ENCODE measurements around the gene FZR1. TPM values are rescaled to one million over a fixed set of nuclear protein-coding genes. Genes with fewer than 3 reads are reported as not detected.
A peak's percentile ranks its signal among the peaks of the same experiment; 100 is the strongest.

FZR1 gene
- 50.6 and 186 TPM in 2 replicates for total RNA-seq (2011; cell fraction: chromatin; rRNA removed; ENCODE audit: low replicate concordance)
- 95.1 and 105 TPM in 2 replicates for total RNA-seq (2011; cell fraction: nucleolus; rRNA removed)
- total RNA-seq (2011; cell fraction: nucleoplasm; rRNA removed): 50.0 and 65.9 TPM in 2 replicates
- 24.1 and 42.2 TPM in 2 replicates for total RNA-seq (2014; rRNA removed)
- total RNA-seq (2014; rRNA removed; fragmentation: Illumina TruSeq; extraction: Trizol): 5.0 and 5.7 TPM in 2 replicates
- 18.0 and 22.3 TPM in 2 replicates for total RNA-seq (2015; rRNA removed; fragmentation: Illumina TruSeq; extraction: Trizol)
- total RNA-seq (2021): 45.4 and 48.0 TPM in 2 replicates
- 22.2 and 37.4 TPM in 2 replicates for polyA plus RNA-seq (2011; rRNA removed)
- polyA plus RNA-seq (2011; cell fraction: cytosol; rRNA removed): 18.2 and 33.8 TPM in 2 replicates
- polyA plus RNA-seq (2011; cell fraction: nucleus; rRNA removed): 112 and 152 TPM in 2 replicates
- 39.8 and 40.4 TPM in 2 replicates for polyA plus RNA-seq (2012)
- polyA plus RNA-seq (2014; fragmentation: Illumina TruSeq; extraction: Trizol): 21.6 and 40.6 TPM in 2 replicates
- polyA plus RNA-seq (2014; fragmentation: Nextera tagmentation; extraction: Ambion mirVana): under 1 TPM; 0.18 to 0.28 TPM
- polyA plus RNA-seq (2014; rRNA removed): 23.6 and 30.6 TPM in 2 replicates
- 6.9 and 8.2 TPM in 2 replicates for polyA minus RNA-seq (2011; rRNA and poly(A)+ RNA removed)
- 32.1 and 44.7 TPM in 2 replicates for polyA minus RNA-seq (2011; cell fraction: cytosol; rRNA and poly(A)+ RNA removed)
- 18.8 and 33.2 TPM in 2 replicates for polyA minus RNA-seq (2011; cell fraction: nucleus; rRNA and poly(A)+ RNA removed)
- percentile 60 among the genes with signal in this experiment for Bru-seq, nascent RNA
- BruChase-seq, experiment 1, labeled RNA remaining after a 2-hour chase: percentile 58 among the genes with signal in this experiment
- BruChase-seq, experiment 2, labeled RNA remaining after a 6-hour chase: percentile 63 among the genes with signal in this experiment
- long read RNA-seq, experiment 1, full-length matches to known transcripts: 45 of 116 reads
- long read RNA-seq, experiment 1, partial matches to known transcripts: 14 of 116 reads
- long read RNA-seq, experiment 1, other reads (novel, unspliced or antisense): 57 of 116 reads
- long read RNA-seq, experiment 2, full-length matches to known transcripts: 21 of 34 reads
- long read RNA-seq, experiment 2, partial matches to known transcripts: 3 of 34 reads
- long read RNA-seq, experiment 2, other reads (novel, unspliced or antisense): 10 of 34 reads
- long read RNA-seq, experiment 3, full-length matches to known transcripts: 5 of 13 reads
- long read RNA-seq, experiment 3, partial matches to known transcripts: 2 of 13 reads
- long read RNA-seq, experiment 3, other reads (novel, unspliced or antisense): 6 of 13 reads

DNA sequence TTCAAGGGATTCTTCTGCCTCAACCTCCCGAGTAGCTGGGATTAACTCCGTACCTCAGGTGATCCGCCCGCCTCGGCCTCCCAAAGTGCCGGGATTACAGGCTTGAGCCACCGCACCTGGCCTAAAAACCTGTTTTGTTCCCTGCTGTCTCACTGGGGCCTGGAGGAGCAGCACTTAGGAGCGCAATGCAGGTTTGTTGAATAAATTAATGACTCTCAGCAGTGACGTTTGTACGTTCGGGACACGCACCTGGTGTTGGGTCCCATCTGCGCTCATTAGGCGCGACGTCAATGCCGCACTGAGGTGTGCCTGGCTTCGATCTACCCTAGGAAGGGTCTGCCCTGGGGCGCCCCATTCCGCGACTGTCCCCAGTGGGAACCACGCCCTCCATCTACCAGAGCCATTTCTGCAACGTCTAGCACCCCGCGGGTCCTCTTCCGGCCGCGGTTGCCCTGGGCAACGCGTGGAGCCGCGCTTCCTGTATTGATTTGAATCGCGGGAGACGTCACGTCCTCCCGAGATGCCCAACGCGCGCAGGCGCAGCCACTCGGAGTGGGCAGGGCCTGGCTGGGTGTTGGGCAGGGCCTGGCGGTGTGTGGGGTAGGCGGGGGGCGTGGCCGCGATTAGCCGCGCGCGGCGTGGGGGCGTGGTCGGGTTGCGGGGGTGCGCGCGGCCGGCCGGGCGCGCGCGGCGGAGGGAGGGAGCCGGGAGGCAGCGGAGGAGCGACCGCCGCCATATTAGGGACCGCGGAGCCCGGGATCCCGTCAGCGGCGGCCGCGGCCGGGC is at the start of gene FZR1:
TSS of gene FZR1 (plus strand) at position 714 of the 786 bp plus-strand sequence. CDS start 16,679 bp downstream, outside the sequence.
- Histone ChIP-seq H3K79me2 (ENCODE audit: control insufficient read depth, insufficient read depth, low read length) (peaks cover 49% of the 10 kb centered on the region), H3K4me3 (peak within 1 kb of the TSS; percentile 99), H3K27me3 (ENCODE audit: control insufficient read depth in 2 of 2, insufficient read depth in 2 of 2, low read length in 2 of 2) (no peaks in the 10 kb centered on the region), H4K20me1 (replicated peaks; ENCODE audit: control insufficient read depth, insufficient read depth, low read length) (peaks cover 29% of the 10 kb centered on the region), H2AFZ (ENCODE audit: low read depth, low read length) (peak within 1 kb of the TSS; percentile 88), H3K27ac (ENCODE audit: extremely low read depth, low read depth, low read length) (peak within 1 kb of the TSS; percentile 92), H3K4me1 (replicated peaks in 1 of 2; ENCODE audit: control insufficient read depth in 2 of 2, insufficient read depth in 2 of 2, low read length in 2 of 2) (peaks cover 27 to 68% of the 10 kb centered on the region in 2 experiments; a peak in 4 of 5 replicates), H3K9me1 (ENCODE audit: control insufficient read depth, insufficient read depth, low read length) (peaks cover 10% of the 10 kb centered on the region), H3K9ac (ENCODE audit: insufficient read depth in 1 of 2, low read depth in 2 of 2, low read length in 2 of 2) (peak within 1 kb of the TSS; percentile 91 to 94), H3K36me3 (ENCODE audit: control insufficient read depth, insufficient read depth, low read length) (peaks cover 26% of the 10 kb centered on the region; the same call in 2 of the 3 replicates), H3K9me3 (replicated peaks; ENCODE audit: control insufficient read depth, insufficient read depth, low read depth, low read length) (no peaks in the 10 kb centered on the region), H3K4me2 (ENCODE audit: insufficient read depth, low read length) (peak within 1 kb of the TSS; percentile 97)
- ChIA-PET CTCF (ENCODE audit: low intra/inter-chr PET ratio) (no interaction called here), POLR2A (interaction anchor here (0.6 to 0.8 kb wide), 2 partner anchors 71 to 1162 kb away, joined by 4 to 5 read pairs; no protein-coding TSS in a partner anchor)
- intact Hi-C loops (cut with micrococcal nuclease) (loop anchor here (1.0 kb wide), 1 partner anchor 15 kb away; no protein-coding TSS in a partner anchor), in situ Hi-C loops (cut with MboI) (no loop called here)
- ATAC-seq: peak; percentile 95
- DNase-seq (ENCODE audit: extremely low read depth in 1 of 4, low spot score in 3 of 4): peak; percentile 97 to 100 (median 98)
- FAIRE-seq: peak; percentile 91
- 2% methylated on average over 63 of the region's 79 CpGs for WGBS (ENCODE audit: insufficient coverage, low coverage, missing lambda C conversion rate)
- BruUV-seq (replicated peaks): TSS peak; percentile 94
- no peak for TF ChIP-seq RUNX1 (IDR thresholded peaks at IDR 0.05; ENCODE audit: low read depth)
- TF ChIP-seq PHF21A (IDR thresholded peaks at IDR 0.05; ENCODE audit: borderline replicate concordance, low read depth): no peak
- TF ChIP-seq NR3C1 (CRISPR knock-in tag; IDR thresholded peaks at IDR 0.05): no peak
- 0 out of 2 replicates have a peak, but pooled peaks have one; percentile 14 for TF ChIP-seq FOXK1 (CRISPR knock-in tag; IDR thresholded peaks at IDR 0.05; ENCODE audit: borderline replicate concordance)
- TF ChIP-seq HCFC1 (IDR thresholded peaks at IDR 0.05; ENCODE audit: low read depth, low read length): peak; percentile 65
- no peak for TF ChIP-seq ZNF431 (CRISPR knock-in tag; IDR thresholded peaks at IDR 0.05)
- peak; percentile 52; the same call in 1 of the 2 replicates for TF ChIP-seq EGR1 (conservative IDR thresholded peaks at IDR 0.05)
- TF ChIP-seq, protein P1, sequence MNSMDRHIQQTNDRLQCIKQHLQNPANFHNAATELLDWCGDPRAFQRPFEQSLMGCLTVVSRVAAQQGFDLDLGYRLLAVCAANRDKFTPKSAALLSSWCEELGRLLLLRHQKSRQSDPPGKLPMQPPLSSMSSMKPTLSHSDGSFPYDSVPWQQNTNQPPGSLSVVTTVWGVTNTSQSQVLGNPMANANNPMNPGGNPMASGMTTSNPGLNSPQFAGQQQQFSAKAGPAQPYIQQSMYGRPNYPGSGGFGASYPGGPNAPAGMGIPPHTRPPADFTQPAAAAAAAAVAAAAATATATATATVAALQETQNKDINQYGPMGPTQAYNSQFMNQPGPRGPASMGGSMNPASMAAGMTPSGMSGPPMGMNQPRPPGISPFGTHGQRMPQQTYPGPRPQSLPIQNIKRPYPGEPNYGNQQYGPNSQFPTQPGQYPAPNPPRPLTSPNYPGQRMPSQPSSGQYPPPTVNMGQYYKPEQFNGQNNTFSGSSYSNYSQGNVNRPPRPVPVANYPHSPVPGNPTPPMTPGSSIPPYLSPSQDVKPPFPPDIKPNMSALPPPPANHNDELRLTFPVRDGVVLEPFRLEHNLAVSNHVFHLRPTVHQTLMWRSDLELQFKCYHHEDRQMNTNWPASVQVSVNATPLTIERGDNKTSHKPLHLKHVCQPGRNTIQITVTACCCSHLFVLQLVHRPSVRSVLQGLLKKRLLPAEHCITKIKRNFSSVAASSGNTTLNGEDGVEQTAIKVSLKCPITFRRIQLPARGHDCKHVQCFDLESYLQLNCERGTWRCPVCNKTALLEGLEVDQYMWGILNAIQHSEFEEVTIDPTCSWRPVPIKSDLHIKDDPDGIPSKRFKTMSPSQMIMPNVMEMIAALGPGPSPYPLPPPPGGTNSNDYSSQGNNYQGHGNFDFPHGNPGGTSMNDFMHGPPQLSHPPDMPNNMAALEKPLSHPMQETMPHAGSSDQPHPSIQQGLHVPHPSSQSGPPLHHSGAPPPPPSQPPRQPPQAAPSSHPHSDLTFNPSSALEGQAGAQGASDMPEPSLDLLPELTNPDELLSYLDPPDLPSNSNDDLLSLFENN (IDR thresholded peaks at IDR 0.05; ENCODE audit: low read depth in 2 of 2, low read length in 2 of 2): no peak
- peak; percentile 93 for TF ChIP-seq CXXC5 (CRISPR knock-in tag; IDR thresholded peaks at IDR 0.05)
- no peak for TF ChIP-seq TAF9B (IDR thresholded peaks at IDR 0.05; ENCODE audit: partially characterized antibody)
- no peak for TF ChIP-seq ZNF354B (CRISPR knock-in tag; IDR thresholded peaks at IDR 0.05)
- no peak for TF ChIP-seq BRCA1 (IDR thresholded peaks at IDR 0.05)
- TF ChIP-seq BRCA1 (CRISPR knock-in tag; IDR thresholded peaks at IDR 0.05): no peak
- TF ChIP-seq L3MBTL2 (IDR thresholded peaks at IDR 0.05): peak; percentile 79
- peak; percentile 84 for TF ChIP-seq RBFOX2 (IDR thresholded peaks at IDR 0.05; ENCODE audit: low read depth, low read length)
